Measurements from ENCODE around the gene ZNF679. TPM values are rescaled to one million over a fixed set of nuclear protein-coding genes. Genes with fewer than 3 reads are reported as not detected.

ZNF679 gene
- total and polyA plus RNA-seq, 2 of the 13 experiments (the other 11 are each of a cell fraction or from before 2014, with no cell fraction given): not detected

GRCh38 chr7:64312826-64313225, 84.6 kb downstream of the ZNF679 start:
- no peak overlapping the region for H3K4me3 ChIP-seq (replicated peaks in 1 of 3; ENCODE audit: insufficient read depth in 1 of 3, low read depth in 2 of 3, low read length in 3 of 3)
- intact Hi-C loops (cut with micrococcal nuclease; ENCODE audit: unreplicated experiment): no loop called here
- no peak for DNase-seq (ENCODE audit: low spot score)
- no peak overlapping the region for H3K4me2 ChIP-seq (ENCODE audit: low read depth, low read length)
- peaks cover 75% of the 10 kb centered on the region for H3K9me3 ChIP-seq (ENCODE audit: low read length)
- H3K27me3 ChIP-seq (ENCODE audit: control insufficient read depth in 1 of 2, insufficient read depth in 2 of 2, low read length in 2 of 2): no peaks in the 10 kb centered on the region
- no TSS peak for BruUV-seq (replicated peaks)
- ATAC-seq: no peak
- H2AFZ ChIP-seq (ENCODE audit: low read length): no peak overlapping the region
- WGBS (ENCODE audit: low lambda C conversion rate): 0% methylated on average over 2 of the region's 2 CpGs
- POLR2A ChIA-PET: no interaction called here
- FAIRE-seq: no peak
- in situ Hi-C loops (cut with HindIII; ENCODE audit: extremely low pct_ligation_motif_present, low pct_unique_long_range_greater_than_20kb): no loop called here
- no peaks in the 10 kb centered on the region for H4K20me1 ChIP-seq (ENCODE audit: insufficient read depth, low read length)
- CTCF ChIA-PET (ENCODE audit: low intra/inter-chr PET ratio, low total read pairs): no interaction called here
- no peak overlapping the region for H3K27ac ChIP-seq (ENCODE audit: extremely low read length, insufficient read depth, low read length)
- no peaks in the 10 kb centered on the region for H3K4me1 ChIP-seq (ENCODE audit: insufficient read depth, low read length)
- H3K36me3 ChIP-seq (replicated peaks in 1 of 2; ENCODE audit: control insufficient read depth in 1 of 2, insufficient read depth in 2 of 2, low read length in 2 of 2): no peaks in the 10 kb centered on the region
- no peak for TF ChIP-seq GTF3A (CRISPR knock-in tag; conservative IDR thresholded peaks at IDR 0.05)
- no peak for TF ChIP-seq ONECUT2 (CRISPR knock-in tag; IDR thresholded peaks at IDR 0.05)
- no peak for TF ChIP-seq RNF219 (CRISPR knock-in tag; IDR thresholded peaks at IDR 0.05)
- no peak for TF ChIP-seq TMF1 (CRISPR knock-in tag; IDR thresholded peaks at IDR 0.05; ENCODE audit: low read depth)
- TF ChIP-seq ZNF746 (CRISPR knock-in tag; IDR thresholded peaks at IDR 0.05): no peak
- TF ChIP-seq, protein P1, sequence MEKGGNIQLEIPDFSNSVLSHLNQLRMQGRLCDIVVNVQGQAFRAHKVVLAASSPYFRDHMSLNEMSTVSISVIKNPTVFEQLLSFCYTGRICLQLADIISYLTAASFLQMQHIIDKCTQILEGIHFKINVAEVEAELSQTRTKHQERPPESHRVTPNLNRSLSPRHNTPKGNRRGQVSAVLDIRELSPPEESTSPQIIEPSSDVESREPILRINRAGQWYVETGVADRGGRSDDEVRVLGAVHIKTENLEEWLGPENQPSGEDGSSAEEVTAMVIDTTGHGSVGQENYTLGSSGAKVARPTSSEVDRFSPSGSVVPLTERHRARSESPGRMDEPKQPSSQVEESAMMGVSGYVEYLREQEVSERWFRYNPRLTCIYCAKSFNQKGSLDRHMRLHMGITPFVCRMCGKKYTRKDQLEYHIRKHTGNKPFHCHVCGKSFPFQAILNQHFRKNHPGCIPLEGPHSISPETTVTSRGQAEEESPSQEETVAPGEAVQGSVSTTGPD (CRISPR knock-in tag; IDR thresholded peaks at IDR 0.05): no peak
- no peak for TF ChIP-seq SCMH1 (CRISPR knock-in tag; IDR thresholded peaks at IDR 0.05; ENCODE audit: borderline replicate concordance)
- no peak for TF ChIP-seq SOX5 (CRISPR knock-in tag; IDR thresholded peaks at IDR 0.05; ENCODE audit: borderline replicate concordance)
- no peak for TF ChIP-seq ZSCAN21 (CRISPR knock-in tag; IDR thresholded peaks at IDR 0.05; ENCODE audit: borderline replicate concordance)
- H3K9ac ChIP-seq (ENCODE audit: insufficient read depth, low read depth, low read length): no peak overlapping the region
- no peaks in the 10 kb centered on the region for H3K79me2 ChIP-seq (ENCODE audit: insufficient read depth, low read length)
